T-helper 2 cell (primary cell): Measurements from ENCODE around the gene SRCIN1.
A peak's percentile ranks its signal among the peaks of the same experiment; 100 is the strongest.

ENCODE experiments used
- DNase-seq, 5 experiments: peaks; one replicate each; pipeline versions ENCODE4 v3.0.0 to v3.0.0-alpha.2; 2012 to 2022

SRCIN1 gene

GRCh38 chr17:38561416-38562214, 44.1 kb downstream of the SRCIN1 start:
- no peak for DNase-seq

- DNase-seq = peak in 1 of 5 experiments; percentile 29
Observed at GRCh38 chr17:38560503-38561318, 45.0 kb downstream of the SRCIN1 start.

- DNase-seq = no peak
Observed at GRCh38 chr17:38559880-38560230, 45.9 kb downstream of the SRCIN1 start.

GRCh38 chr17:38559051-38559879, 46.5 kb downstream of the SRCIN1 start:
- DNase-seq = peak; percentile 74 to 87 (median 76)

GRCh38 chr17:38558728-38559050, 47.1 kb downstream of the SRCIN1 start:
- no peak for DNase-seq

- peak; percentile 76 to 88 (median 83) for DNase-seq
Observed at GRCh38 chr17:38557836-38558727, 47.7 kb downstream of the SRCIN1 start.

- DNase-seq = no peak
Observed at GRCh38 chr17:38557396-38557795, 48.4 kb downstream of the SRCIN1 start.

GRCh38 chr17:38556239-38556638, 49.5 kb downstream of the SRCIN1 start:
- no peak for DNase-seq

GRCh38 chr17:38554430-38555350, 51.1 kb downstream of the SRCIN1 start:
- no peak for DNase-seq

GRCh38 chr17:38552343-38552742, 53.4 kb downstream of the SRCIN1 start:
- DNase-seq = no peak

- DNase-seq = no peak
Observed at GRCh38 chr17:38551121-38551520, 54.6 kb downstream of the SRCIN1 start.

- DNase-seq = no peak
Observed at GRCh38 chr17:38550661-38551060, 55.1 kb downstream of the SRCIN1 start.

GRCh38 chr17:38549285-38549684, 56.5 kb downstream of the SRCIN1 start:
- no peak for DNase-seq

- no peak for DNase-seq
Observed at GRCh38 chr17:38547444-38547843, 58.3 kb downstream of the SRCIN1 start.

- DNase-seq = no peak
Observed at GRCh38 chr17:38546396-38546795, 59.4 kb downstream of the SRCIN1 start.

- DNase-seq = no peak
Observed at GRCh38 chr17:38545531-38546225, 60.1 kb downstream of the SRCIN1 start.

GRCh38 chr17:38544839-38545209, 60.9 kb downstream of the SRCIN1 start:
- no peak for DNase-seq

GRCh38 chr17:38544175-38544838, 61.4 kb downstream of the SRCIN1 start:
- DNase-seq = no peak

- DNase-seq = no peak
Observed at GRCh38 chr17:38543403-38544174, 62.2 kb downstream of the SRCIN1 start.
